ENCODE measurements around the gene MIF4GD.
"Not testable (repeated sequence)": the region's sequence is repeated elsewhere in the genome, so short reads cannot be mapped to it uniquely, and the experiment has no call there.

MIF4GD gene

GRCh38 chr17:75266316-75267152 lies 4.5 kb downstream of the MIF4GD start:
- DNase-seq (ENCODE audit: low read depth) = no peak
- H3K4me3 ChIP-seq (ENCODE audit: low read depth, low read length) = no peak overlapping the region
- no peak for TF ChIP-seq CTCF (conservative IDR thresholded peaks at IDR 0.05; ENCODE audit: low read depth, low read length)

GRCh38 chr17:75265614-75266315 lies 5.3 kb downstream of the MIF4GD start:
- no peak for DNase-seq (ENCODE audit: low read depth)

GRCh38 chr17:75263055-75263454 lies 8.0 kb downstream of the MIF4GD start:
- DNase-seq (ENCODE audit: low read depth) = no peak
- H3K4me3 ChIP-seq (ENCODE audit: low read depth, low read length) = no peak overlapping the region
- peak; percentile 5 for TF ChIP-seq CTCF (conservative IDR thresholded peaks at IDR 0.05; ENCODE audit: low read depth, low read length)

More at GRCh38 chr17:75265614-75266315, 5.3 kb downstream of the MIF4GD start:
- no peak for TF ChIP-seq CTCF (conservative IDR thresholded peaks at IDR 0.05; ENCODE audit: low read depth, low read length)
- H3K4me3 ChIP-seq (ENCODE audit: low read depth, low read length) = no peak overlapping the region

GRCh38 chr17:75262112-75262606 lies 8.9 kb downstream of the MIF4GD start:
- H3K4me3 ChIP-seq (ENCODE audit: low read depth, low read length) = peak overlapping the region; percentile 97
- no peak for DNase-seq (ENCODE audit: low read depth)
- TF ChIP-seq CTCF (conservative IDR thresholded peaks at IDR 0.05; ENCODE audit: low read depth, low read length) = no peak

GRCh38 chr17:75261336-75262111 lies 9.5 kb downstream of the MIF4GD start, which contains the start of the genes GGA3 and MRPS7:
Gene GGA3 (minus strand): TSS chr17:75261606. CDS start chr17:75261587, 19 bp downstream.
Gene MRPS7 (plus strand): TSS chr17:75261879. CDS start chr17:75261901, 22 bp downstream.
- TF ChIP-seq CTCF (conservative IDR thresholded peaks at IDR 0.05; ENCODE audit: low read depth, low read length) = no peak
- peak; percentile 95 for DNase-seq (ENCODE audit: low read depth)
- peak within 1 kb of the TSS; percentile 97 for H3K4me3 ChIP-seq (ENCODE audit: low read depth, low read length)

GRCh38 chr17:75260641-75261335 lies 10.2 kb downstream of the MIF4GD start:
- peak overlapping the region; percentile 97 for H3K4me3 ChIP-seq (ENCODE audit: low read depth, low read length)
- peak; percentile 11 for TF ChIP-seq CTCF (conservative IDR thresholded peaks at IDR 0.05; ENCODE audit: low read depth, low read length)
- DNase-seq (ENCODE audit: low read depth) = peak; percentile 35

GRCh38 chr17:75257228-75257627 lies 13.8 kb downstream of the MIF4GD start:
- H3K4me3 ChIP-seq (ENCODE audit: low read depth, low read length); DNase-seq (ENCODE audit: low read depth): not testable (repeated sequence)

GRCh38 chr17:75255954-75256698 lies 14.9 kb downstream of the MIF4GD start:
- not testable (repeated sequence) for DNase-seq (ENCODE audit: low read depth); H3K4me3 ChIP-seq (ENCODE audit: low read depth, low read length)

Measured in choroid plexus epithelial cell (primary cell).